GM18868 (cell line): ENCODE data around the gene CRK.
"Not testable (repeated sequence)": the region's sequence is repeated elsewhere in the genome, so short reads cannot be mapped to it uniquely, and the experiment has no call there.

Source experiments
- ATAC-seq: cut with Tn5 transposase; IDR thresholded peaks from one replicate; pipeline ENCODE4 v1.9.1; 2021; ENCODE audit warnings: mild to moderate bottlenecking, moderate library complexity; ENCODE audit not compliant: unreplicated experiment

CRK gene

GRCh38 chr17:1469231-1469852, 13.3 kb upstream of the CRK start:
- ATAC-seq = no peak

GRCh38 chr17:1467898-1468492, 12.0 kb upstream of the CRK start:
- ATAC-seq = no peak

- ATAC-seq = no peak
Observed at GRCh38 chr17:1467258-1467657, 11.2 kb upstream of the CRK start.

GRCh38 chr17:1464186-1464585, 8.2 kb upstream of the CRK start:
- ATAC-seq = no peak

DNA sequence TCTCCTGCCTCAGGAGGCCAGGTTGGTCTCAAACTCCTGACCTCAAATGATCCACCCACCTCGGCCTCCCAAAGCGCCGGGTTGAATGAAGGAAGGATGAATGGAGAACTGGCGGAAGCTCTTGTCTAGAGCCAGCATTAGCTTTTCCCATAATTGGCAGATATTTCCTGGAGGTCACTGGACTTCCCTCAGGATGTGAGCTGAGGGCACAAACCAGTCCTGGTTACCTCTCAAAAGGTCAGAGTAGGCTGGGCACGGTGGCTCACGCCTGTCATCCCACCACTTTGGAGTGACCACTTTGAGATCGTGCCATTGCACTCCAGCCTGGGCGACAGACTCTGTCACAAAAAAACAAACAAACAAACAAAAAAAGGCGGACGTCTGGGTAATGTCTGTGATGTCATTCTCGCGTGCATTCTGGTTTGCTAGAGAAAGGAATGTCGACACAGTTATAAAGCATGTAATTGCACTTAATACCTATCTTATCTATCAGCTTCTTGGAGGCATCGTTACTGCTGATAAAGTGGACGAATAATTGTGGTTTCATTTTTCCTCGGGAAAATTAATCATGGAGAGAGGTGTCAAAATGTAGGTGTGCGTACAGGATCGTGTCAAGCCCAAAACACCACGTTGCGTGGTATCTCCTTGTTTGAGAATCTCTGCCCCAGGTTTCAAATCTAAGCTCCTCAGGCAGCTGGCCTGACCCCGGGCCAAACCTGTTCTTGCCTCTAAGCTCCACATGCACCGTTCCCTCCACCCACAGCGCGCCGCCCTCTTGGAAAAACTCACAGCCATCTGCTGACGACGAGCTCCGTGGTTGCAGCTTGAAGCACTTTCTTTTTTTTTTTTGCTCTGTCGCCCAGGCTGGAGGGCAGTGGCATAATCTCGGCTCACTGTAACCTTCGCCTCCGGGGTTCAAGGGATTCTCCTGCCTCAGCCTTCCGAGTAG, 6.4 kb upstream of the CRK start:
- ATAC-seq = no peak

DNA sequence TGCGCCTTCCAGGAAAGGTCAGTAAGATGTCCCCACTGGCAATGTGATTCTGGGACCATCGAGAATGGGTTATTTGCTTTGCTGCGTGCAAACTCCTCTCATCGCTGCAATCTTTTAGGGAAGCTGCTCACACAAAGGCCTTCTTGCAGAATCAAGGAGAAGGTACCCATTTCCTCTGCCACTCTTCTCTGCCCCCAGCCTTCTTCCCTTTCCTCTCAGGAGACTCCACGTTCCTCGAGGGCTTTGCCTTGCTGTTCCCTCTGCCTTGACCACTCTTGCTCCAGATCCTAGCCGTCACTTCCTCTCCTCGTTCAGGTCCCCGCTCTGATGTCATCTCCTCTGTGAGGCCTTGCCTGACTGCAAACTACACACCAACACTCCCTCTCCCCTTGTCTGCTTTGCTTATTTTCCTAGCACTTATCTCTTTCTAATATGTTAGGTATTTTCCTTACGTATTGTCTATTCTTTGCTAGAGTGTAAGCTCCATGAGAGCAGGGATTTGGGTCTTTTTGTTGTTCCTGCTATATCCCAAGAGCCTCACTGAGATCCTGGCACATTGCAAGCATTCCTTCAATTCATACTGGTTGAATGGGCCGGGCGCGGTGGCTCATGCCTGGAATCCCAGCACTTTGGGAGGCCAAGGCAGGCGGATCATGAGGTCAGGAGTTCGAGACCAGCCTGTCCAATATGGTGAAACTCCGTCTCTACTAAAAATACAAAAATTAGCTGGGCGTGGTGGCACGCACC, 5.3 kb upstream of the CRK start:
- no peak for ATAC-seq

DNA sequence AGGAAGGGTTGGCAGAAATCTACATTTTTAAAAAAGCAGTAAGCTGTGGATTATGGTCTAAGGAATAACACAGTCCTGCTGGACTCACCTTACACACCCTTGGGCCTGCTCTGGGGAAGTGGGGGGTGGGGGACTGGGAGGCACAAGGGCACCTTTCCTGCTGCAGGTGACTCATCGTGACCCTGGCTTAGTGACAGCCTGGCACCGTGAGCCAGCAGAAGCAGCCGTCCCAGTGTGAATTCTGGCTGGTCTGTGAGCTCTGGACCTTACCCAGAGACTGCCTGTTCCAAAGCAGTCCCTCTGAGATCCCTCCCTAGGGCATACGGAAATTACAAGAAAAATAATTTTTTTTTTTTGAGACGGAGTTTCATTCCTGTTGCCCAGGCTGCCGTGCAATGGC, 4.2 kb upstream of the CRK start:
- no peak for ATAC-seq

DNA sequence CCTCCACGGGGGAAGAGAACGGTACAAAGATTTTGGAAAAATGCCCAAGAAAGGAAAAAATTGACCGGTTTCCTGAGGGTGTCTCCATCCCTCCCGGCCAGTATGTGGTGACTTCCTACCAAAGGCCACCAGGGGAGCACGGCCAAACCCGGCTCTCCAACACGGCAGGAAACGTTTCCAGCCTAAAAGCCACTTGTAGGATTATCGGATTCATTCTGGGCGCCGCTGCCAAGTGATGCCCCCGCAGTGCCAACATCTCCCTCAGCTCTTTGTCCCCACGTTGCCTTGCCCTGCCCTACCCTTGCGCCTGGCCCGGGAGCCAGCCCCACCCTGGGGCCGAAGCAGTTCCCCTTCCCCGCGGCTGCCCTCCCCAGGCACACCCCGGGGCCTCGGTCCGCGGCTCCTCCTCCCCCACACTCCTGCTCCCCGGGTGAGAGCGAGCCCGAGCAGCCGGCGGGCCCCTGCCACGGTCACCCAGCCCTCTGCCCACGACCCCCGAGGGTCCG, 688 bp downstream of the CRK start:
- ATAC-seq = peak; percentile 37

DNA sequence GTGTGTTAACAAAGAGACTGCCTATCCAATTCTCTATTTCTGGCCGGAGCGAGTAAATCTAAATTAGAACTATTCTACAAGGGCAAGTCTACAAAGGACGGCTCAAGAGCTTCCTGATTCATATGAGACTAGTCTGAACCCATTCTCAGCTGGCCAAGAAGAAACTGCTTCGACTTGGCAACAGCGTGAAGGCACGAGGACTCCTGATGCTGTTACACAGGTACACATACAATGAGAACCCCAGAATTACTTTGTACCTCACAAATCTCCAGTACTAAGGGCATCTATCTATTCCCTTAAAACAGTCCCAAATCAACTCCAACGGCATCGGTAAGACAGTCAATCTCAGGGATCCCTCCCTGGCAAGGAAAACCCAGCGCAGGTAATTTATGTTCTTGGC, 1.5 kb downstream of the CRK start:
- no peak for ATAC-seq

DNA sequence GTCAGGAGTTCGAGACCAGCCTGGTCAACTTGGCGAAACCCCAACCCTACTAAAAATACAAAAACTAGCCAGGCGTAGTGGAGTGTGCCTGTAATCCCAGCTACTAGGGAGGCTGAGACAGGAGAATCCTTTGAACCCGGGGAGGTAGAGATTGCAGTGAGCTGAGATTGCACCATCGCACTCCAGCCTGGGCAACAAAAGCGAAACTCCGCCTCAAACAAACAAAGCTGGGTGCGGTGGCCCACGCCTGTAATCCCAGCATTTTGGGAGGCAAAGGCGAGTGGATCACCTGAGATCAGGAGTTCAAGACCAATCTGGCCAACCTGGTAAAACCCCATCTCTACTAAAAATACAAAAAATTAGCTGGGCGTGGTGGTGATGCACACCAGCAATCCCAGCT, 2.3 kb downstream of the CRK start:
- ATAC-seq = not testable (repeated sequence)

- ATAC-seq = no peak
Observed at GRCh38 chr17:1452836-1453235, 3.2 kb downstream of the CRK start.

DNA sequence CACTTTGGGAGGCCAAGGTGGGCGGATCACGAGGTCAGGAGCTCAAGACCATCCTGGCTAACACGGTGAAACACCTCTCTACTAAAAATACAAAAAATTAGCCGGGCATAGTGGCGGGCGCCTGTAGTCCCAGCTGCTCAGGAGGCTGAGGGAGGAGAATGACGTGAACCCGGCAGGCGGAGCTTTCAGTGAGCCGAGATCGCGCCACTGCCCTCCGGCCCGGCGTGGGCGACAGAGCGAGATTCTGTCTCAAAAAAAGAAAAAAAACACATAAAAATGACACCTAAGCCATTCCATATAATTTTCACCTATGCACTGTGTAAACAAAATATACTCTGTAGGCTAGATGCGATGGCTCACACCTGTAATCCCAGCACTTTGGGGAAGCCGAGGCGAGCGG, 5.8 kb downstream of the CRK start:
- not testable (repeated sequence) for ATAC-seq

- no peak for ATAC-seq
Observed at GRCh38 chr17:1449412-1449967, 6.5 kb downstream of the CRK start.

- no peak for ATAC-seq
Observed at GRCh38 chr17:1447052-1447451, 9.0 kb downstream of the CRK start.

DNA sequence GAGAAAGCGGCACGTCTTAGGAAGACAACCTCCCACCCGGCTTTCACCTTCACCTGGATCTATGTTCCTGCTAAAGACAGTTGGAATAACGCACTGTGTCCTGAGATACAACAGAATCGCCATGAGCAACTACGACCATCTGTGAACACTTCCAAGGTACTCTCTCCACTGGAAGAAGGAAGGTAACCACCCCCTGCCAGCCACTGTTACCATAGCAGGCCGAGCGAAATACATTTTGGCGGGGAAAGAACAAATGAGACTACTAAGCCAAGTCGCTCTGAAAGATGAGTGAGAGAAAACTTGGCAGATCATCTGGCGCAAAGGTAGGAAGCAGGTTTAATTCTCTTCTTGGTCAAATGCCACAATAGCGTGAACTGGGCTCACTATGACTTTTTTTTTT, 9.8 kb downstream of the CRK start:
- no peak for ATAC-seq

- not testable (repeated sequence) for ATAC-seq
Observed at GRCh38 chr17:1445695-1446094, 10.3 kb downstream of the CRK start.

GRCh38 chr17:1442721-1443120, 13.3 kb downstream of the CRK start:
- ATAC-seq = not testable (repeated sequence)

DNA sequence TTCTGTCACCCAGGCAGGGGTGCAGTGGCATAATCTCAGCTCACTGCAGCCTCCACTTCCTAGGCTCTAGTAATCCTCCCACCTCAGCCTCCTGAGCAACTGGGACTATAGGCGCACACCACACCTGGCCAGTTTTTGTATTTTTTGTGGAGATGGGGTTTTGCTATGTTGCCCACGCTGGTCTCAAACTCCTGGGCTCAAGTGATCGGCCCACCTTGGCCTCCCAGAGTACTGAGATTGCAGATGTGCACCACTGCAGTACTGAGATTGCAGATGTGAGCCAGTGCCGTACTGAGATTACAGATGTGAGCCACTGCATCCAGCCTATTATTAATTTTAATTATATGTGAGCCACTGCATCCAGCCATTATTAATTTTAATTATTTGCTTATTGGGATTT, 13.8 kb downstream of the CRK start:
- no peak for ATAC-seq

DNA sequence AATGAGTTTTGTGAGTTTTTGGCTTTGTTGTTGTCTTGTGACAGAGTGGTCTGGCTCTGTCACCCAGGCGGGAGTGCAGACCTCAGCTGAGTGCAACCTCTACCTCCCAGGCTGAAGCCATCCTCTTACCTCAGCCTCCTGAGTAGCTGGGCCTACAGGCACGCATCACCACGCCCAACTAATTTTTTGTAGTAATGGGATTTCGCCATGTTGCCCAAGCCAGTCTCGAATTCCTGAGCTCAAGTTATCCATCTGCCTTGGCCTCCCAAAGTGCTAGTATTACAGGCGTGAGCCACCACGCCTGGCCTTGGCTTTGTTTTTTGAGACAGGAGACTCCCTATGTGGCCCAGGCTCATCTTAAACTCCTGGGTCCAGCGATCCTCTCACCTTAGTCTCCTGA, 15.1 kb downstream of the CRK start:
- ATAC-seq = no peak

GRCh38 chr17:1438593-1439083, 17.4 kb downstream of the CRK start:
- no peak for ATAC-seq

- ATAC-seq = no peak
Observed at GRCh38 chr17:1435326-1435725, 20.7 kb downstream of the CRK start.
